ENCODE measurements around the gene PSMD2.
"Not testable (repeated sequence)": the region's sequence is repeated elsewhere in the genome, so short reads cannot be mapped to it uniquely, and the experiment has no call there.

The PSMD2 gene

DNA sequence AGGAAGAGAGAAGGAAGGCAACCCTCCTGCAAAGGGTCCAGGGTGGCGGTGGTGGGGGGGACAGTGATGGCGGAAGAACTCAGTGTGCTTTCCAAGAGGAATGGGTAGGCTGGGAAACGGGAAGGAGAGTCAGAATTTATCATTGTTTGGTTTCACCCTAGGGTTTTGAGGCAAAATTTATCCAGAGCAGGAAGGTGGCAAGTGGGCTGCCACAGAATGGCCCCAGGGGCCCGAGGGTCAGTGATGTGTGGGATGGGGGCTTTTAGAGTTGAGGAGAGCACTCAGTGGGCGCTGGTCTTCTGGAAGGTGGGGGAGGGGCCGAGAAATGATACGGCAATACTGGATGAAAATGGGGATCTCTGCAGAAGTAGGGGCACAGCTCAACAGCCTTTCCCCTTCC, 38.9 kb downstream of the PSMD2 start:
- no peak for DNase-seq (ENCODE audit: low read depth in 1 of 2, low spot score in 1 of 2)

DNA sequence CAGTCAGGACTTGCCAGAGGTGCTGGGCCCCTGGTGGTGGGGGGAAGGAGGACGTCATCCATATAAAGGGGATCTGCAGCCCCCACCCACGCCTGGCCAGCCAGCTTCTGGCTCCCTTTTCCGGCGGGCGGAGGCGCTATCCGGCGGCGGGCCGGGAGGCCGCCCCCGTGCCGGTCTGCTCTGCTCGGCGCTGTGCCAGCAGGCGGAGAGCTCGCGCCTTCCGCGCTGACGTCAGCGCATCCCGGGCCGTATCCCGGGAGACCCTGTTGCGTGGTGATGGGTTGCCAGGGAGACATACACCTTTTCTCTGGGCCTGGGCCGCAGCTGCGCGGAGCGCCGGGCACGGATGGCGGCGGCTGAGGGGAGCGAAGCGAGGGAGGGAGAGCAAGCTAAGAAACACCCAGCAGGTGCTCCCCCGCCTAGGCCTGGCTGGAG, 39.5 kb downstream of the PSMD2 start:
- DNase-seq (ENCODE audit: low read depth in 1 of 2, low spot score in 1 of 2) = no peak

DNA sequence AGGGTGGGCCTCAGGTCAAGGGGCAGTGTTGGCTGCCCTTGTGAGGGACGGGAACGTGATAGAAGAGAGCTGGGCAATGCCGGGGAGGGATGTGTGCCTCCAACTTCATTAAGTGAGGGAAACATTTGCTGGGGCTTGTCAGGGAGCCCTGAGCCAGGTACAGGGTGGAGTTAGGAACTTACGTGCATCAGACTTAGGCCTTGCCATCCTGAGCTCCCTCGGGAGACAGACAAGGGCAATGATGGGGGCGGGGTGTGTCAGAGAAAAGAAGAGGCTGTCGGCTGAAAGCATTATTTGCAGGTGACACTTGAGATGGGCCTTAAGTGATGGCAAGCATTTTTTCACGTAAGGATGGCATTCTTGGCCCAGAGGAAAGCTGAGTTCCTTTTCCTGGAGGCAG, 40.0 kb downstream of the PSMD2 start:
- no peak for DNase-seq (ENCODE audit: low read depth in 1 of 2, low spot score in 1 of 2)

DNA sequence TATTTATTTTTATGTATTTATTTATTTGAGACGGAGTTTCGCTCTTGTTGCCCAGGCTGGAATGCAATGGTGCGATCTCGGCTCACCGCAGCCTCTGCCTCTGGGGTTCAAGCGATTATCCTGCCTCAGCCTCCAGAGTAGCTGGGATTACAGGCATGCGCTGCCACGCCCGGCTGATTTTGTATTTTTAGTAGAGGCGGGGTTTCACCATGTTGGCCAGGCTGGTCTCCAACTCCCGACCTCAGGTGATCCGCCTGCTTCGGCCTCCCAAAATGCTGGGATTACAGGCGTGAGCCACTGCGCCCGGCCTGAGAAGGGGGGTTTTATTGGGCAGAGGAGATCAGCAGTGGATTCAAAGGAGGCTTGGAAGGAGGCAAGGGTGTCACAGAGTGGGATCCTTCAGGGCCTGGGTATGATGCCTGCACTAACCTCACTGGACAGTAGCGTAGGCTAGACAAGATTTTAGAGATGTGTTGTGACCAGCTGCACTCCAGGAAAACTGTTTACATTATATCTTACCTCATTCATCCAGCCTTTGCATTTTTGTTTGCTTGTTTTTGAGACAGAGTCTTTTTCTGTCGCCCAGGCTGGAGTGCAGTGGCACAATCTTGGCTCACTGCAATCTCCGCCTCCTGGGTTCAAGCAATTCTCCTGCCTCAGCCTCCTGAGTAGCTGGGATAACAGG, 40.6 kb downstream of the PSMD2 start:
- not testable (repeated sequence) for DNase-seq (ENCODE audit: low read depth in 1 of 2, low spot score in 1 of 2)

DNA sequence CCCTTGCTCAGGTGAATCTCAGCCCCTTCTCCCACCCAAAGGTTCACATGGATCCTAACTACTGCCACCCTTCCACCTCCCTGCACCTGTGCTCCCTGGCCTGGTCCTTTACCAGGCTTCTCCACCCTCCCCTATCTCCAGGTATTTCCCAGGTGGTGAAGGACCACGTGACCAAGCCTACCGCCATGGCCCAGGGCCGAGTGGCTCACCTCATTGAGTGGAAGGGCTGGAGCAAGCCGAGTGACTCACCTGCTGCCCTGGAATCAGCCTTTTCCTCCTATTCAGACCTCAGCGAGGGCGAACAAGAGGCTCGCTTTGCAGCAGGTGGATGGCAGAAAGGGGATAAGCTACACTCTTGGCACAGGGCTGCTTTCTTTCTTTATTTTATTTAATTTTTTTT, 42.9 kb downstream of the PSMD2 start:
- no peak for DNase-seq (ENCODE audit: low read depth in 1 of 2, low spot score in 1 of 2)

DNA sequence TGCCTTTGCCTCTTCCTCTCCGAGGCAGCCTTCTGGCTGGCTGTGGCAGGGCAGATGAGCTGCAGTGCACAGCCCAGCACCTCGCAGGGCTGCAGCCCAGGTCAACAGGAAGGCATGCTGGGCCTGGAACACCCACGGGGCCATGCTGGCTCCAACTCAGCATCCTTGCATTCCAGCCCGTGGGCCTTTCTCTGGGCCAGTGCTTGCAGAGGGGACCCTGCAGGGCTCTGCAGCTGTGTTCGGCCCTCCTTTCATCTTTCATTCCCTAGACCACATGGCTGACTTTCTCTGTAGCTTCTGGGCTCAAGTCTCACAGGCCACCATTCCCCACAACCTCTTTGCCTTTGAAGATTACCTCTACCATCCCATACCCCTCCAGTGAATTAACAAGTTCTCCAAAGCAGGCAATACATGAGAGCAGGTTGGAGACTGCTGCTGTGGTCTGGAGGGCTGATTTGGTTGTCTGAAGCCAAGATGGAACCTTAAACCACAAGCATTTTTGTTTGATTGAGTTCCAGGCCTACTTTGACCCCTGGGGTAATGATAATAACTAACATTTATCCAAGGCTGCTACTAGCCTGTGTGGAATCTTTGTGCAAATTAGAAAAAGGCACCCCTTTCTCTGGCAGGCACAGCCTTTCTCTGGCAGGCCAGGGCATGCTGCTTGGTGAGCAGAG, 44.3 kb downstream of the PSMD2 start:
- DNase-seq (ENCODE audit: low read depth in 1 of 2, low spot score in 1 of 2) = no peak

DNA sequence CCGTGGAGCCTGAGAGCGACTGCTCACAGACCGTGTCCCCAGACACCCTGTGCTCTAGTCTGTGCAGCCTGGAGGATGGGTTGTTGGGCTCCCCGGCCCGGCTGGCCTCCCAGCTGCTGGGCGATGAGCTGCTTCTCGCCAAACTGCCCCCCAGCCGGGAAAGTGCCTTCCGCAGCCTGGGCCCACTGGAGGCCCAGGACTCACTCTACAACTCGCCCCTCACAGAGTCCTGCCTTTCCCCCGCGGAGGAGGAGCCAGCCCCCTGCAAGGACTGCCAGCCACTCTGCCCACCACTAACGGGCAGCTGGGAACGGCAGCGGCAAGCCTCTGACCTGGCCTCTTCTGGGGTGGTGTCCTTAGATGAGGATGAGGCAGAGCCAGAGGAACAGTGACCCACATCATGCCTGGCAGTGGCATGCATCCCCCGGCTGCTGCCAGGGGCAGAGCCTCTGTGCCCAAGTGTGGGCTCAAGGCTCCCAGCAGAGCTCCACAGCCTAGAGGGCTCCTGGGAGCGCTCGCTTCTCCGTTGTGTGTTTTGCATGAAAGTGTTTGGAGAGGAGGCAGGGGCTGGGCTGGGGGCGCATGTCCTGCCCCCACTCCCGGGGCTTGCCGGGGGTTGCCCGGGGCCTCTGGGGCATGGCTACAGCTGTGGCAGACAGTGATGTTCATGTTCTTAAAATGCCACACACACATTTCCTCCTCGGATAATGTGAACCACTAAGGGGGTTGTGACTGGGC, 45.7 kb downstream of the PSMD2 start:
- DNase-seq (ENCODE audit: low read depth in 1 of 2, low spot score in 1 of 2) = no peak

DNA sequence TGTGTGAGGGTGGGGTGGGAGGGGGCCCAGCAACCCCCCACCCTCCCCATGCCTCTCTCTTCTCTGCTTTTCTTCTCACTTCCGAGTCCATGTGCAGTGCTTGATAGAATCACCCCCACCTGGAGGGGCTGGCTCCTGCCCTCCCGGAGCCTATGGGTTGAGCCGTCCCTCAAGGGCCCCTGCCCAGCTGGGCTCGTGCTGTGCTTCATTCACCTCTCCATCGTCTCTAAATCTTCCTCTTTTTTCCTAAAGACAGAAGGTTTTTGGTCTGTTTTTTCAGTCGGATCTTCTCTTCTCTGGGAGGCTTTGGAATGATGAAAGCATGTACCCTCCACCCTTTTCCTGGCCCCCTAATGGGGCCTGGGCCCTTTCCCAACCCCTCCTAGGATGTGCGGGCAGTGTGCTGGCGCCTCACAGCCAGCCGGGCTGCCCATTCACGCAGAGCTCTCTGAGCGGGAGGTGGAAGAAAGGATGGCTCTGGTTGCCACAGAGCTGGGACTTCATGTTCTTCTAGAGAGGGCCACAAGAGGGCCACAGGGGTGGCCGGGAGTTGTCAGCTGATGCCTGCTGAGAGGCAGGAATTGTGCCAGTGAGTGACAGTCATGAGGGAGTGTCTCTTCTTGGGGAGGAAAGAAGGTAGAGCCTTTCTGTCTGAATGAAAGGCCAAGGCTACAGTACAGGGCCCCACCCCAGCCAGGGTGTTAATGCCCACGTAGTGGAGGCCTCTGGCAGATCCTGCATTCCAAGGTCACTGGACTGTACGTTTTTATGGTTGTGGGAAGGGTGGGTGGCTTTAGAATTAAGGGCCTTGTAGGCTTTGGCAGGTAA, 46.5 kb downstream of the PSMD2 start:
- no peak for DNase-seq (ENCODE audit: low read depth in 1 of 2, low spot score in 1 of 2)

DNA sequence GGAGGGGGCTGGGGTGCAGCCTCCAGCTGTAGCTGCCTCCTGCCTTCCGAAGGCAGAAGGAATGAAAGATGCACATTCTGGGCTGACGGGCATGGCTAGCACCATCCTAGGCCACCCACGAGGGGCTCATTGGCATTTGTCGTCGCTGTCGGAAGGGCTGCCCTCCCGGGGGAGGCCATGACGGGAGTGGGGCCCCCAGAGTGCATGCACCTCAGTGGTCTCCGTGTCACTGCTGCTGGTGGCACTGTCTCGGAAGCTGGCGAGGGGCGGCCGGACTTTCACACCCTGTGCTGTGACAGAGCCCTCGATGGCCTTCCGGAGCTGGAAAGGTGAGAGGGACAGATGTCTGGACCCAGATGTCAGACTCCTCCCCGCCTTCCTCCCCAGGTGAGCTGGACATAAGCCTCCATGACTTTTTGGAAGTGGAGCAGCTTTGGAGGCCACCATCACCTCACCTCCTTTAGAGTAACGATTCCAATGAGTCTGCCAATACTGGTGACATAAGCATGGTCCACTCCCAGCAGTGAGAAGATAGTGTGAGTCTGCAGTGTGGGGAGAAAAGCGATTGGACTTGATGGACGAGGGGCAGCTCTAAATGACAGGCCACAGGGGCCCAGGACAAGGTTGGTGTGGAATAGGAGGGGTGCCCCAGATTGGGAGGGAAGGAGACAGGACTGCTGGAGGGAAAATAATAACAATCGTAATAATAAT, 47.6 kb downstream of the PSMD2 start:
- no peak for DNase-seq (ENCODE audit: low read depth in 1 of 2, low spot score in 1 of 2)

DNA sequence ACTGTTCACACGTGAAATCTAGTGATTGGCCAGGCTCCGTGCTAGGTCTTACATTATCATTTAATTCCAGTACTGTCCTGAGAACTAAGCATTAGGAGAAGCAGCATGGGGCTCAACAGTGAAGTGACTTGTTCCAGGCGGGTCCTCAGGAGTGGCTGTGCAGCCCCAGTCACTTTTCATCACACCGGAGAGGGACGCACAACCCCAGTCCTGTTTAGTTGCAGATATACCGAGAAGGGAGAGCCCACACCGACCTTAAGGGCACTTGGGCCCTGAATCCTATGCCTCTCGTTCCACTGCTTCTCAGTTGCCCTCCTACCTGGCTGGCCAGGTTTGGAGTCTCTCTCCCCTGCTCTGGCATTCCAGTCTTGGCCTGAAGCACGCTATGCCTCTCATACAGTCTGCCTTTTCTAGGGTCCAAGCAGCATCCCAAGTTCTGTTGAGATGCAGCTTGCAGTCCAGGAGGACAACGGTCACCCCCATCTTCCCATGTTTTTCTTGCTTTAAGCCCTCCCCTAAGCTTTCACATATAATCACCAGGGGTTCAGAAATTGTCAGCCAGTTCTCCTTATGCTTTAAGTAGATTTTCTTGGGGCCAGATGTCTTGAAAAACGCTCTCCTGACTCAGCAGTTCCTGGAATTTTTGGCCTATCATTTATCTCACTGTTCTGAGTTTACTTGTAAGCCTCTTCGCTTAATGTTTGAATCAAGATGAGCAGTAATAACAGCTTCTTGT, 48.4 kb downstream of the PSMD2 start:
- no peak for DNase-seq (ENCODE audit: low read depth in 1 of 2, low spot score in 1 of 2)

DNA sequence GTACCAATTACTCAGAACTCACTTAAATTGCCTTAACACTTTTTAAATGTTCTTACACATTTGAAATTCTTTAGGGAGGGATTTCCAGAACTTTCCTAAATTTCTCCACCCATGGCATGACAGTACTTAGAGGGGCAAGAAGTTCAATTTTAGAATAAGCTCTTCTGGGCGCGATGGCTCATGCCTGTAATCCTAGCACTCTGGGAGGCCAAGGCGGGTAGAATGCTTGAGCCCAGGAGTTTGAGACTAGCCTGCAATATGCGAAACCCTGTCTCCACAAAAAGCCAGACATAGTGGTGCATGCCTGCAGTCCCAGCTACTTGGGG, 49.0 kb downstream of the PSMD2 start:
- no peak for DNase-seq (ENCODE audit: low read depth in 1 of 2, low spot score in 1 of 2)

DNA sequence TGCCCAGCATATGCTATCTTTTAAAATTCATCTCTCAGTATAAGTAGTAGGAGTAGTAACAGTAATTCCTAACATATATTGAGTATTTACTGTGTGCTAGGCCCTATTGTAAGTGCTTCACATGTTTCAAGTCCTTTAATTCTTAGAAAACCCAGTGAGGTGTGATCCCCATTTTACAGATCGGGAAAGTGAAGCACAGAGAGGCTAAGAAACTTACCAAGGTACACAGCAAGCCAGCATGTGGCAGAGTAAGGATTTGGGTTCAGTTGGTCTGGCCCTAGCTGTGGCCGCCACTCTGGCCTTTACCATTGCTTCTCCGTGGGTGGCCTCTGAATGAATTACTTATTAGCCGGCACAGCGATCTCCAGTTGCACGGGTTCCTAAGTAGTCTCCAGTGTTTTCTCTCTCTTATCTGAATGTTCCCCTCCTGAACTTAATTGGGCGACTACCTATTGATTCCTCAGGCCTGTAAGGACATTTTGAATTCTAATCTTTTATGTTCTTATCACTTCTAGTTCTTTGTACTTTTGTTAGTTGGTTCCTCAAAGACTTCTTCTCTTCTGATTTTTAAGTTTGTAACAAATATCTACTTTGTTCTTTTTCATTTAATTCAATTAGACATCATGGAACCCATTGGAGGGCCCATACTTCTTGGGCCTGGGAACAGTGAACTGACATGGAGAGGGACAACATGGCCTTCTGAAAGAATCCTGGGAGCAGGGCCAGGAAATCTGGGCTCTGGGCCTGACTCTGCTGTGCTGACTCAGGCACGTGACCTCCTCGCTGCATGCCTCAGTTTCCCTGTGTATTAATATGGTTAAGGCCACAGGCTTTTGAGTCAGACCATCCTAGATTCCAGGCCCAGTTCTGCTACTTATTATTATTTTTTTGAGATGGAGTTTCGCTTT, 50.8 kb downstream of the PSMD2 start:
- DNase-seq (ENCODE audit: low read depth in 1 of 2, low spot score in 1 of 2) = no peak

DNA sequence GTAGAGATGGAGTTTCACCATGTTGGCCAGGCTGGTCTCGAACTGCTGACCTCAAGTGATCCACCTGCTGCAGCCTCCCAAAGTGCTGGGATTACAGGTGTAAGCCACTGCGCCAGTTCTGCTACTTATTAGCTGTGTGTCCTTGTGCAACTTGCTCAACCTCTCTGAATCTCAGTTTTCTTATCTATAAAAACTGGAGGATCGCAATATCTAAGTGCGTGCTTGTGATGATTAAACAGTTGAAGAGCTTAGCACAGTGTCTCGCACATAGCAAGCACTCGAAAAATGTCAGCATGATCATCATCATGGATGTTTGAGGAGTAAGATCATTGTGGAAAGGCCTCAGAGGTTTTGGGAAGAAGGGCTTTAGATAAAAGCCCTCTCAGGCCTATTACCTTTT, 51.6 kb downstream of the PSMD2 start:
- DNase-seq (ENCODE audit: low read depth in 1 of 2, low spot score in 1 of 2) = no peak

DNA sequence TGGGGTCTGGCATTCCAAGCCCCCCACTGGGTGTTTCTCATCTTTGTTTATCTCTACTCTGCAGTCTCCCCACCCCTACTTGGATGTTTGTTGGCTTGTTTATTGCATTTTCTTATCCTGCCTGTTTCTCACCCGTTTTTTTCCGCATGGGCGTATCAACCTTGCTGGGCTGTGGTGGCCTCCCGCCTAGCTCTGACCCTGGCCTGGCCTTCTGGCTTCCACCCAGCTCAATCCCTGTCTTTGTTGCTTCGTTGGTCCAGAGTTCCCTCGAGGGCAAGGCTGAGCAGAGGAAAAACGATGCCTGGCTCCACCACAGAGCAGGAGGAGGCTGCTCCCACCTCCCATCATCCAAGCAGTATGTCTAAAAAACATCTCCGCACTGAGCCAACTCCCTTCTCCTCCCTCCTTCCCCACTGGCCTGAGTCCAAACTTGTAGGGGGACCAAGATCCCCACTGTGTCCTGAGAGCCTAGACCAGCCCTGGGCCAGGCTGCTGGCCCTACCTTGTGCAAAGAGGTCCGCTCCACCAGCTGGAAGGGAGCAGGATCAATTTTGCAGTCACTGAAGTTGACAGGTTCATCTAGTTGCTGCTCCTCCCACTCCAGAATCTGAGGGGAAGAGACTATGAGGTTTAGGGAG, 52.6 kb downstream of the PSMD2 start:
- no peak for DNase-seq (ENCODE audit: low read depth in 1 of 2, low spot score in 1 of 2)

DNA sequence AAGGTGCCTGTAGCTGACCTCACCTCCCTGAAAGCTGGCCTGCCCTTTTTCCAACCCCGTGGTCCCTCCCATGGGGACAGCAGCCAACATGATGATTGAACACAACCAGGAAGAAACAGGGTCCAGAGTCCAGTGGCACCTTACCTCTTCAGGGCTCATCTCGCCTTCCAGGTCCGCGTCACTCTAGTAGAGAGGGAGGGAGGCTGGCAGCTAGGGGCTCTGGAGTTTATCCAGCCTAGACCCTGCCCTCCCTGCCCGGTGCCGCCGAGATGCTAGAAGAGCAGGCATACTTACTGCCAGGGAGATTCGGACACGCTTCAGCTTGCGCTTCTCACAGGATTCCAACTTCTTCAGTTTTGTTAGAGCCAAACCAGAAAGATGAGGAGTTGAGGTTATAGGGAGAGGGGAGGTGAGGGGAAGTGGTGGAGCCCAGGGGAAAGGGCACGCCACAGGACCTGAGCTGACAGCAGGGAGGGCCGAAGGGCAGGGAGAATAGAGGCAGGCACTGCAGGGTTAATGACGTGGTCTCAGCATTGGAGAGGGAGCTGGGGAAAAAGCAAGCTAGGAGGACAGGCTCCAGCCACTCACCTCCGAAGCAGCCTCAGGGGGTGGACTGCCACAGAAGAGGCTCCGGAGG, 53.2 kb downstream of the PSMD2 start:
- no peak for DNase-seq (ENCODE audit: low read depth in 1 of 2, low spot score in 1 of 2)

DNA sequence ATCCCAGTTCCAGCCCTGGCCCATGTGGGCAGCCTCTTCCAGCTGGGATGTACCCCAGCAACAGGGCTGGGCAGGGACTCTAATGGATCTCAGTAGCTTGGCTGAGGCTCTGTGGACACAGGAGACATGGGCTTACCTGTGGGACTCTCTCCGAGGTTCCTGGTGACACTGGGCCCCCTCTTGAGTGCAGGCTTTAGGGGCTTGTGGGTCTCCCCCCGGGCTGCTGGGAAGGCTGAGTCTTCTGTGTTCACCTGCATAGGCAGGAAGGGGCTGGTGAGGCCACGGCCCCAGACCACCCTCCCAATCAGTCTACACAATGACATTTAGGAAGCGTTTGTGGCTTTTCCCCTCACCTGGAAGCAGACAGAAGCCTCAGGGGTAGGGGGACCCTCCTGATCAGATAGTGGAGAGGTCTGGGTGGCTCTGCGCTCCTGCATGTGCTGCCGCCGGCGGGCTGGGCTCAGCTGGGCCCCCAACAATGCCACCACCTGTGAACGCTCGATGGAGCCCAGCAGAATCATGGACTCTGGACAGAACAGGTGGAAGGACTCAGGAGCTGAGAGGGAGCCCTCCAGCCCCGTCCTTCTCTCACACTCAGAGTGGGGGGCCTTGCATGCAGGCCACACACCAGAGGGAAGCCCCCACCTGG, 54.0 kb downstream of the PSMD2 start:
- DNase-seq (ENCODE audit: low read depth in 1 of 2, low spot score in 1 of 2) = no peak

DNA sequence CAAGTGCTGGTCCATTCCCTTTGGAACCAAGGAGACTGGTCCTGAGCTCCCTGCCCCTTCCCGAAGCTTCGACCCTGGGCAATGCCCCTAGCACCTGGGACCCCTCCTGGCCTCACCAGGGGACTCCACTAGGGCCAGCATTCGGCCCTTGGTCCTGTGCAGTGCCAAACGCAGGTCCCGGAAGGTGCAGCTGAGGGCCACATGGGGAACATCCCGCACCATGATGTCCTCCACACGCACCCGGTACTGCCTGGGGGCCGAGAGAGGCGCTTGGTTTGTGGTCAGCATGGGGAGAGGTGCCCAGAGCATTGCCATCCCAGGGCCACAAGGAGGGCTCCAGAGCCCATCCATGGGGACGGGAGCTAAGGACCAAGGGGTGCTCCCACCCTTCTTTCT, 54.5 kb downstream of the PSMD2 start:
- no peak for DNase-seq (ENCODE audit: low read depth in 1 of 2, low spot score in 1 of 2)

Data from activated CD4-positive, alpha-beta T cell treated with anti-CD3 and anti-CD28 coated beads, Interleukin-2, amount 50 U/mL, for 24 hours (primary cell).